OCI-LY7 (cell line): Measurements from ENCODE around the gene SLC14A1. TPM values are rescaled to one million over a fixed set of nuclear protein-coding genes. Genes with fewer than 3 reads are reported as not detected.

Experiments used
- BruUV-seq: library from RNA; stranded (reverse); fragments of 400-500 nt; replicated peaks from 2 replicates; lab custom pipeline; 2021; lab: Mats Ljungman, UMichigan
- CTCF ChIA-PET: fragments of 300-600 bp; sonication (Branson Sonifier 250); formaldehyde crosslinking; loops from one replicate; lab custom pipeline; 2022; ENCODE audit warnings: antibody characterized with exemption; ENCODE audit not compliant: unreplicated experiment; lab: Charles Lee
- POLR2A ChIA-PET: fragments of 300-600 bp; sonication (Branson Sonifier 250); formaldehyde crosslinking; loops from one replicate; lab custom pipeline; 2022; ENCODE audit warnings: antibody characterized with exemption; lab: Charles Lee
- DNase-seq: peaks from one replicate; pipeline ENCODE4 v3.0.0-alpha.2; 2015; ENCODE audit warnings: low spot score
- H2AFZ ChIP-seq: fragments of 200-600 bp; sonication (generic), shearing (Covaris generic); 2 replicates; pipeline ENCODE4 v1.6.1; 2014; ENCODE audit warnings: mild to moderate bottlenecking, antibody characterized with exemption, low read length, moderate library complexity
- H3K27ac ChIP-seq: fragments of 200-600 bp; sonication (generic); 2 replicates; pipeline ENCODE4 v1.5.1; 2014; ENCODE audit warnings: mixed run types, low read depth, mild to moderate bottlenecking, moderate library complexity, low read length, inconsistent platforms; ENCODE audit not compliant: poor library complexity, severe bottlenecking
- H3K36me3 ChIP-seq: fragments of 200-600 bp; sonication (generic); 2 replicates; pipeline ENCODE4 v1.6.1; 2014; ENCODE audit warnings: mild to moderate bottlenecking, antibody characterized with exemption, low read length, moderate library complexity, mixed read lengths; ENCODE audit not compliant: insufficient read depth
- H3K4me1 ChIP-seq: fragments of 200-600 bp; sonication (generic); 2 replicates; pipeline ENCODE4 v1.5.1; 2014; ENCODE audit warnings: mild to moderate bottlenecking, low read length; ENCODE audit not compliant: insufficient read depth, poor library complexity, severe bottlenecking
- H3K4me2 ChIP-seq: fragments of 200-600 bp; sonication (generic); 2 replicates; pipeline ENCODE4 v1.6.1; 2014; ENCODE audit warnings: mild to moderate bottlenecking, low read length
- H3K4me3 ChIP-seq: fragments of 200-600 bp; sonication (generic); 2 replicates; pipeline ENCODE4 v1.5.1; 2014; ENCODE audit warnings: mild to moderate bottlenecking, low read depth, low read length; ENCODE audit not compliant: poor library complexity, severe bottlenecking
- H3K79me2 ChIP-seq: fragments of 200-600 bp; sonication (generic); 2 replicates; pipeline ENCODE4 v1.6.1; 2016; ENCODE audit warnings: low read depth, mild to moderate bottlenecking, low read length, moderate library complexity, mixed read lengths; ENCODE audit not compliant: insufficient read depth
- H3K9me2 ChIP-seq: fragments of 200-600 bp; sonication (generic); 2 replicates; pipeline ENCODE4 v1.6.1; 2016; ENCODE audit warnings: mild to moderate bottlenecking, low read length, mixed read lengths; ENCODE audit not compliant: insufficient read depth
- H3K9me3 ChIP-seq: fragments of 200-600 bp; sonication (generic); 2 replicates; pipeline ENCODE4 v1.6.1; 2014; ENCODE audit warnings: mild to moderate bottlenecking, mixed run types, low read length, mixed read lengths
- H4K20me1 ChIP-seq: fragments of 200-600 bp; sonication (generic); 2 replicates; pipeline ENCODE4 v1.6.1; 2014; ENCODE audit warnings: mild to moderate bottlenecking, antibody characterized with exemption, low read length, moderate library complexity, mixed read lengths; ENCODE audit not compliant: insufficient read depth
- EZH2phosphoT487 ChIP-seq: fragments of 200-600 bp; sonication (generic); IDR thresholded peaks from 2 replicates; pipeline ENCODE4 v1.6.1; 2018; ENCODE audit warnings: low read depth, borderline replicate concordance, mild to moderate bottlenecking, mixed run types, antibody characterized with exemption, low read length, moderate library complexity, mixed read lengths
- intact Hi-C: fragments of 100-400 bp; cut with micrococcal nuclease; formaldehyde crosslinking; loops from one replicate; pipeline ENCODE4 v1.10.0; 2022; ENCODE audit not compliant: unreplicated experiment
- total RNA-seq, 2 experiments: library from RNA; depleted of rRNA in 1 of 2; stranded (reverse); fragments of >200 nt in 1 of 2; shearing (Covaris generic) in 1 of 2; gene quantifications; 2 replicates each; pipeline ENCODE4 v1.2.3, GENCODE V29; 2014 to 2022
- TF ChIP-seq, protein P1 (sequence below): fragments of 200-600 bp; sonication (generic); conservative IDR thresholded peaks from 2 replicates; pipeline ENCODE4 v1.5.1; 2014; ENCODE audit warnings: mild to moderate bottlenecking, antibody characterized with exemption, low read length, moderate library complexity, mixed read lengths

The SLC14A1 gene
- total RNA-seq, 2 experiments from 2014 or later: 0.06 TPM; not detected in 1

GRCh38 chr18:45739268-45739667 is 15.3 kb downstream of the SLC14A1 start:
- POLR2A ChIA-PET: no interaction called here

DNA sequence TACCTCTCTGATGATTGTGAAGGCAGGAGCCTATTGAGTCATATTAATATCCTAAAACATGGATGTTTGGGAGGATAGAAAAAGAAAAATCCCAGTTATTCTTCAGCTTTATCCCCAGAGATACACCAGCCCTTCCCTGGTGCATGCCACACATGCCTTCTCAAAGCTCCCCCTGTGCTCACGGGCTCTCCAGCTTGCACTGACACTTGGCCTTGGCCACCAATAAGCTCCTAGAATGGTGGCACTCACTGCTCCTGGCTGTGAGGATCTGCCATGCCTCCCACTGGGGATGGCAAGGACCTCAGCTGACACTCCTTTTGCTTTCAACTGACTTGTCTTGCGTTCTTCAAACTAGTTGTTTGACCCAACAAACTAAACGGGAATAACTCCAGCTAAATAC is 15.9 kb downstream of the SLC14A1 start:
- no peak overlapping the region for H2AFZ ChIP-seq
- no peaks in the 10 kb centered on the region for H3K79me2 ChIP-seq
- intact Hi-C loops: no loop called here
- BruUV-seq: no TSS peak
- DNase-seq: no peak
- H4K20me1 ChIP-seq: no peaks in the 10 kb centered on the region
- no peaks in the 10 kb centered on the region for H3K9me3 ChIP-seq
- no peak overlapping the region for H3K4me3 ChIP-seq
- H3K9me2 ChIP-seq: no peaks in the 10 kb centered on the region
- no peak for TF ChIP-seq EZH2phosphoT487
- TF ChIP-seq, protein P1, sequence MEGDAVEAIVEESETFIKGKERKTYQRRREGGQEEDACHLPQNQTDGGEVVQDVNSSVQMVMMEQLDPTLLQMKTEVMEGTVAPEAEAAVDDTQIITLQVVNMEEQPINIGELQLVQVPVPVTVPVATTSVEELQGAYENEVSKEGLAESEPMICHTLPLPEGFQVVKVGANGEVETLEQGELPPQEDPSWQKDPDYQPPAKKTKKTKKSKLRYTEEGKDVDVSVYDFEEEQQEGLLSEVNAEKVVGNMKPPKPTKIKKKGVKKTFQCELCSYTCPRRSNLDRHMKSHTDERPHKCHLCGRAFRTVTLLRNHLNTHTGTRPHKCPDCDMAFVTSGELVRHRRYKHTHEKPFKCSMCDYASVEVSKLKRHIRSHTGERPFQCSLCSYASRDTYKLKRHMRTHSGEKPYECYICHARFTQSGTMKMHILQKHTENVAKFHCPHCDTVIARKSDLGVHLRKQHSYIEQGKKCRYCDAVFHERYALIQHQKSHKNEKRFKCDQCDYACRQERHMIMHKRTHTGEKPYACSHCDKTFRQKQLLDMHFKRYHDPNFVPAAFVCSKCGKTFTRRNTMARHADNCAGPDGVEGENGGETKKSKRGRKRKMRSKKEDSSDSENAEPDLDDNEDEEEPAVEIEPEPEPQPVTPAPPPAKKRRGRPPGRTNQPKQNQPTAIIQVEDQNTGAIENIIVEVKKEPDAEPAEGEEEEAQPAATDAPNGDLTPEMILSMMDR: no peak
- no peaks in the 10 kb centered on the region for H3K36me3 ChIP-seq
- H3K4me1 ChIP-seq: no peaks in the 10 kb centered on the region
- no peak overlapping the region for H3K27ac ChIP-seq
- ChIA-PET CTCF (no interaction called here), POLR2A (no interaction called here)
- no peak overlapping the region for H3K4me2 ChIP-seq

More at GRCh38 chr18:45739268-45739667, 15.3 kb downstream of the SLC14A1 start:
- H3K79me2 ChIP-seq: no peaks in the 10 kb centered on the region
- no peaks in the 10 kb centered on the region for H3K4me1 ChIP-seq
- H3K4me2 ChIP-seq: no peak overlapping the region
- intact Hi-C loops: no loop called here
- no peak for DNase-seq
- H4K20me1 ChIP-seq: no peaks in the 10 kb centered on the region
- CTCF ChIA-PET: no interaction called here
- no peak for TF ChIP-seq EZH2phosphoT487
- TF ChIP-seq, protein P1: no peak
- H3K9me2 ChIP-seq: no peaks in the 10 kb centered on the region
- no TSS peak for BruUV-seq
- H3K9me3 ChIP-seq: no peaks in the 10 kb centered on the region
- H2AFZ ChIP-seq: no peak overlapping the region
- no peak overlapping the region for H3K27ac ChIP-seq
- no peak overlapping the region for H3K4me3 ChIP-seq
- no peaks in the 10 kb centered on the region for H3K36me3 ChIP-seq

- no peak overlapping the region for H2AFZ ChIP-seq
- no peaks in the 10 kb centered on the region for H3K9me3 ChIP-seq
- TF ChIP-seq, protein P1: no peak
- TF ChIP-seq EZH2phosphoT487: no peak
- H3K79me2 ChIP-seq: no peaks in the 10 kb centered on the region
- no peak for DNase-seq
- H3K9me2 ChIP-seq: no peaks in the 10 kb centered on the region
- BruUV-seq: no TSS peak
- H3K4me1 ChIP-seq: no peaks in the 10 kb centered on the region
- intact Hi-C loops: no loop called here
- H3K36me3 ChIP-seq: no peaks in the 10 kb centered on the region
- H3K27ac ChIP-seq: no peak overlapping the region
- CTCF ChIA-PET: no interaction called here
- H3K4me3 ChIP-seq: no peak overlapping the region
- no peak overlapping the region for H3K4me2 ChIP-seq
- no peaks in the 10 kb centered on the region for H4K20me1 ChIP-seq
- POLR2A ChIA-PET: no interaction called here
Observed at GRCh38 chr18:45741056-45741455, 17.1 kb downstream of the SLC14A1 start.
